ENCODE measurements around the gene ALDH7A1. TPM values are rescaled to one million over a fixed set of nuclear protein-coding genes. Genes with fewer than 3 reads are reported as not detected.
"Not testable (repeated sequence)": the region's sequence is repeated elsewhere in the genome, so short reads cannot be mapped to it uniquely, and the experiment has no call there.

Gene ALDH7A1
- total RNA-seq, 4 donors from 2014 or later, result 2.7 to 6.3 (median 4.7) TPM

- Histone ChIP-seq H3K9me3 (no peaks in the 10 kb centered on the region), H3K4me3 (no peak overlapping the region), H3K27me3 (no peaks in the 10 kb centered on the region), H3K27ac (no peak overlapping the region), H3K4me1 (no peaks in the 10 kb centered on the region), H3K36me3 (peaks cover 0 to 11% of the 10 kb centered on the region in 2 donors)
- DNase-seq (no peak), ATAC-seq (no peak)
- in situ Hi-C loops (cut with MboI; ENCODE audit: low sequenced_read_pairs in 4 of 4) (no loop called here), intact Hi-C loops (cut with DNase I; ENCODE audit: low total_unique reads) (no loop called here)
- TF ChIP-seq, protein P1, sequence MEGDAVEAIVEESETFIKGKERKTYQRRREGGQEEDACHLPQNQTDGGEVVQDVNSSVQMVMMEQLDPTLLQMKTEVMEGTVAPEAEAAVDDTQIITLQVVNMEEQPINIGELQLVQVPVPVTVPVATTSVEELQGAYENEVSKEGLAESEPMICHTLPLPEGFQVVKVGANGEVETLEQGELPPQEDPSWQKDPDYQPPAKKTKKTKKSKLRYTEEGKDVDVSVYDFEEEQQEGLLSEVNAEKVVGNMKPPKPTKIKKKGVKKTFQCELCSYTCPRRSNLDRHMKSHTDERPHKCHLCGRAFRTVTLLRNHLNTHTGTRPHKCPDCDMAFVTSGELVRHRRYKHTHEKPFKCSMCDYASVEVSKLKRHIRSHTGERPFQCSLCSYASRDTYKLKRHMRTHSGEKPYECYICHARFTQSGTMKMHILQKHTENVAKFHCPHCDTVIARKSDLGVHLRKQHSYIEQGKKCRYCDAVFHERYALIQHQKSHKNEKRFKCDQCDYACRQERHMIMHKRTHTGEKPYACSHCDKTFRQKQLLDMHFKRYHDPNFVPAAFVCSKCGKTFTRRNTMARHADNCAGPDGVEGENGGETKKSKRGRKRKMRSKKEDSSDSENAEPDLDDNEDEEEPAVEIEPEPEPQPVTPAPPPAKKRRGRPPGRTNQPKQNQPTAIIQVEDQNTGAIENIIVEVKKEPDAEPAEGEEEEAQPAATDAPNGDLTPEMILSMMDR (IDR thresholded peaks at IDR 0.05 in 4 of 5, conservative IDR thresholded peaks at IDR 0.05 in 1 of 5), result no peak
- TF ChIP-seq POLR2A (IDR thresholded peaks at IDR 0.05), result no peak
These were observed 33.1 kb downstream of the ALDH7A1 start for GRCh38 chr5:126561908-126562307.

DNA sequence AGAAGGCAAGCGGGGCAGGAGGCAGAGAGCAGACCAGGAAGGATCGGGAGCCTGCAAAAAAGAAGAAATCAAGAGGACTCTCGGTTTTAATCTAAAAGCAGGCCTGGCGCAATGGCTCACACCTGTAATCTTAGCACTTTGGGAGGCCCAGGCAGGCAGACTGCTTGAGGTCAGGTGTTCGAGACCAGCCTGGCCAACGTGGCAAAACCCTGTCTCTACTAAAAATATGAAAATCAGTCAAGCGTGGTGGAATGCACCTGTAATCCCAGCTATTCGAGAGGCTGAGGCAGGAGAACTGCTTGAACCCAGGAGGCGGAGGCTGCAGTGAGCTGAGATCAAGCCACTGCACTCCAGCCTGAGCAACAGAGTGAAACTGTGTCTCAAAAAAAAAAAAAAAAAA, 39.9 kb downstream of the ALDH7A1 start:
- H3K36me3 ChIP-seq, result peaks cover 0 to 37% of the 10 kb centered on the region in 2 donors
- H3K4me1 ChIP-seq; H3K4me3 ChIP-seq; intact Hi-C loops (cut with DNase I; ENCODE audit: low total_unique reads); in situ Hi-C loops (cut with MboI; ENCODE audit: low sequenced_read_pairs in 4 of 4); ATAC-seq; H3K27me3 ChIP-seq; DNase-seq; H3K9me3 ChIP-seq; H3K27ac ChIP-seq: not testable (repeated sequence)

- no peaks in the 10 kb centered on the region for H3K9me3 ChIP-seq
- H3K36me3 ChIP-seq, result peaks cover 0 to 39% of the 10 kb centered on the region in 2 donors
- H3K4me1 ChIP-seq, result no peaks in the 10 kb centered on the region
- in situ Hi-C loops (cut with MboI; ENCODE audit: low sequenced_read_pairs in 4 of 4), result no loop called here
- no peak for DNase-seq
- intact Hi-C loops (cut with DNase I; ENCODE audit: low total_unique reads), result no loop called here
- no peak overlapping the region for H3K27ac ChIP-seq
- H3K4me3 ChIP-seq, result no peak overlapping the region
- ATAC-seq, result no peak
- TF ChIP-seq POLR2A (IDR thresholded peaks at IDR 0.05), result no peak
- TF ChIP-seq, protein P1 (IDR thresholded peaks at IDR 0.05 in 4 of 5, conservative IDR thresholded peaks at IDR 0.05 in 1 of 5), result no peak
- no peaks in the 10 kb centered on the region for H3K27me3 ChIP-seq
These were observed 42.4 kb downstream of the ALDH7A1 start for GRCh38 chr5:126552614-126553013.

DNA sequence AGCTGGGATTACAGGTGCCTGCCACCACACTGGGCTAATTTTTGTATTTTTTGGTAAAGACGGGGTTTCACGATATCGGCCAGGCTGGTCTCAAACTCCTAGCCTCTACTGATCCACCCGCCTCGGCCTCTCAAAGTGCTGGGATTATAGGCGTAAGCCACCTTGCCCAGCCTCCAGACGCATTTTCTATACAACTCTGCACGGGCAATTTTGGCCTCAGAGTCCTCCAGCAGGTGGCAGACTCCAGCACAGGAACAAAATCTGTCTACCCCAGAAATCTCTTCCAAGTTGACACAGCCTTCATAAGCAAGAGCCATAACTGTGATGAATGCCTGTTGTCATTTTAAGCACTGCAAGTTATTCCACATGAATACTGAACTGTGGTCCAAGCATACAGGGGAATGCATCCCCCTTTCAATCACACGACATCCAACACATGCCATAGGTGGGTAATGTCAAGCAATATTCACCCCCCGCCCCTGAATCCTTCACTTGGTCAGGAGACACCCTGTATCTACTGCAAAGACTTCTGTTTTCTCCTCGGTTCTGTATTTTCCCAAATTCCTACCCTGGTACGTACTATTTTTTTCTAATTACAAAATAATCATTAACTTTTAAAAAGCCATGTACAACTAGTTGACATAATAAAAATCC, 50.8 kb downstream of the ALDH7A1 start:
- DNase-seq, result no peak
- intact Hi-C loops (cut with DNase I; ENCODE audit: low total_unique reads), result no loop called here
- Histone ChIP-seq H3K4me1 (no peaks in the 10 kb centered on the region), H3K27ac (no peak overlapping the region), H3K4me3 (no peak overlapping the region), H3K36me3 (peaks cover 0 to 8% of the 10 kb centered on the region in 2 donors), H3K9me3 (no peaks in the 10 kb centered on the region), H3K27me3 (no peaks in the 10 kb centered on the region)
- no peak for TF ChIP-seq POLR2A (IDR thresholded peaks at IDR 0.05)
- TF ChIP-seq, protein P1 (IDR thresholded peaks at IDR 0.05 in 4 of 5, conservative IDR thresholded peaks at IDR 0.05 in 1 of 5), result no peak
- in situ Hi-C loops (cut with MboI; ENCODE audit: low sequenced_read_pairs in 4 of 4), result no loop called here
- no peak for ATAC-seq

DNA sequence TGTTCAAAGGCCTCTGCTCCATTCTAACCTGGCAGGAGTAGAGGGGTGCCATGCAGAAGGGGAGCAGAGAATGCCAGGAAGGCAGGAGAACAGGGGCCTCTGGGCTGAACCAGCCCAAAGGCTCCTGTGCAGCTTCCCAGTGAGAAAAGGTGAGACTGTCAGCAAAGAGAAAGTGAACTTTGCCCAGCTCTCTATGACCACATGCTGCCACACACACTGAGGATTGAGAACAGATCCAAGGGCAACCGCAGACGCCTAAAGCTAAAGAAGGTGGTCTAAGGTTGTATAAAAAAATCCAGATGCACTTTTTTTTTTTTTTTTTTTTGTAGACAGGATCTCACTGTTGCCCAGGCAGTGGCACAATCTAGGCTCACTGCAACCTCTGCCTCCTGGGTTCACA, 51.4 kb downstream of the ALDH7A1 start:
- intact Hi-C loops (cut with DNase I; ENCODE audit: low total_unique reads), result no loop called here
- H3K4me1 ChIP-seq, result no peaks in the 10 kb centered on the region
- no peak overlapping the region for H3K4me3 ChIP-seq
- ATAC-seq, result no peak
- H3K27me3 ChIP-seq, result no peaks in the 10 kb centered on the region
- H3K36me3 ChIP-seq, result peaks cover 0 to 4% of the 10 kb centered on the region in 2 donors
- in situ Hi-C loops (cut with MboI; ENCODE audit: low sequenced_read_pairs in 4 of 4), result no loop called here
- DNase-seq, result no peak
- H3K27ac ChIP-seq, result no peak overlapping the region
- H3K9me3 ChIP-seq, result no peaks in the 10 kb centered on the region
- no peak for TF ChIP-seq POLR2A (IDR thresholded peaks at IDR 0.05)
- TF ChIP-seq, protein P1 (IDR thresholded peaks at IDR 0.05 in 4 of 5, conservative IDR thresholded peaks at IDR 0.05 in 1 of 5), result no peak
